ENCODE data around the gene SNAP25.

Gene SNAP25

DNA sequence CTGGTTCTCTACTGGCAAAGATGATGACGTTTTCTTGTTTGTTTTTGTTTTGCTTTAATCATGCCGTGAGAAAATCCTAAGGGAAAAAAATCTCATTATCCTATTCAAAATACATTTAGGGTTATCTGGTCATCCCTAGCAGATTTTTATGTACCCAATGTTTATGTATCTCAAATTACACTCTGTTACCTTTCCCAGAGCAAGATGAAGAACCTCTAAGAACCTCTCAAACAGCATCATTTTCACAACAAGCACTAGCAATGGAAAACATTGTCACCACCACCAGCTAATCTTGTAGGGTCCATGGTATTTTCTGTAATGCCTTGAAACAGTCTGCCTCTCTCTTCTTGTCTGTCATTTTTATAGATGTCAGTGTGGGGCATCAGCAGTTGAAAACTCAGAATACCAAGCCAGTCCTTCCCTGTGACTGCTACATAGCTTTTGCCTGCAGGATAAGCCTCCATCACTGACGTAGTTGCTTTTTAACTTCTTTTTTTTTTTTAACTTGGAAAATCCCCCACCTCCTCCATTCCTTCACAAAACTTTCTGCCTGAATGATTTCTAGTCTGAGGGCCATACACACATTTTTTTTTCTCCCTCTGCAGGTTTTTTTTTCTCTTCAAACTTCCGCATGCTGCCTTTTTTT is 2.4 kb upstream of the SNAP25 start:
- TF ChIP-seq, protein P1, sequence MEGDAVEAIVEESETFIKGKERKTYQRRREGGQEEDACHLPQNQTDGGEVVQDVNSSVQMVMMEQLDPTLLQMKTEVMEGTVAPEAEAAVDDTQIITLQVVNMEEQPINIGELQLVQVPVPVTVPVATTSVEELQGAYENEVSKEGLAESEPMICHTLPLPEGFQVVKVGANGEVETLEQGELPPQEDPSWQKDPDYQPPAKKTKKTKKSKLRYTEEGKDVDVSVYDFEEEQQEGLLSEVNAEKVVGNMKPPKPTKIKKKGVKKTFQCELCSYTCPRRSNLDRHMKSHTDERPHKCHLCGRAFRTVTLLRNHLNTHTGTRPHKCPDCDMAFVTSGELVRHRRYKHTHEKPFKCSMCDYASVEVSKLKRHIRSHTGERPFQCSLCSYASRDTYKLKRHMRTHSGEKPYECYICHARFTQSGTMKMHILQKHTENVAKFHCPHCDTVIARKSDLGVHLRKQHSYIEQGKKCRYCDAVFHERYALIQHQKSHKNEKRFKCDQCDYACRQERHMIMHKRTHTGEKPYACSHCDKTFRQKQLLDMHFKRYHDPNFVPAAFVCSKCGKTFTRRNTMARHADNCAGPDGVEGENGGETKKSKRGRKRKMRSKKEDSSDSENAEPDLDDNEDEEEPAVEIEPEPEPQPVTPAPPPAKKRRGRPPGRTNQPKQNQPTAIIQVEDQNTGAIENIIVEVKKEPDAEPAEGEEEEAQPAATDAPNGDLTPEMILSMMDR (conservative IDR thresholded peaks at IDR 0.05; ENCODE audit: low read depth, low read length) = no peak
- no peak for DNase-seq (ENCODE audit: low read depth)
- peak overlapping the region; percentile 53 for H3K4me3 ChIP-seq (ENCODE audit: low read length)

GRCh38 chr20:10217721-10218410 is 764 bp upstream of the SNAP25 start:
- peak; percentile 81 for DNase-seq (ENCODE audit: low read depth)
- peak overlapping the region; percentile 53 for H3K4me3 ChIP-seq (ENCODE audit: low read length)
- TF ChIP-seq, protein P1 (conservative IDR thresholded peaks at IDR 0.05; ENCODE audit: low read depth, low read length) = no peak

DNA sequence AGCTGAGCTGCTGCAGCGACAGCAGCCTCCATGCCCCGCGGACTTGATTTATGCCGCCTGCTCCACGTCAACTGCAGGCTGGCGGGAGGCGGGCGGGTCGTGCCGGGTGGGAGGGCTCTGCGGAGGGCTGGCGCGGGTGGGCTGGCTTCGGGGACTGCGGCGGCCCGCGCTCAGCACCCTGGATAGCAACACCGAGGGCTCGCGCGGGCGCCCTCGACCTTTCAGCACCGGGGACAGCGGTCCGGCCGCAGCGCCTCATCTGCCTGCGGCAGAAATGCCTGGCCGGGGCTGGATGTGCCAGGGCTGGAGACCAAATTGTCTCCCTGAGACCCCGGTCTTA is 792 bp downstream of the SNAP25 start:
- TF ChIP-seq, protein P1 (conservative IDR thresholded peaks at IDR 0.05; ENCODE audit: low read depth, low read length) = no peak
- H3K4me3 ChIP-seq (ENCODE audit: low read length) = peak overlapping the region; percentile 64
- no peak for DNase-seq (ENCODE audit: low read depth)

GRCh38 chr20:10219993-10220750 is 1.5 kb downstream of the SNAP25 start:
- no peak overlapping the region for H3K4me3 ChIP-seq (ENCODE audit: low read length)
- TF ChIP-seq, protein P1 (conservative IDR thresholded peaks at IDR 0.05; ENCODE audit: low read depth, low read length) = no peak

GRCh38 chr20:10221021-10221420 is 2.4 kb downstream of the SNAP25 start:
- H3K4me3 ChIP-seq (ENCODE audit: low read length) = no peak overlapping the region
- TF ChIP-seq, protein P1 (conservative IDR thresholded peaks at IDR 0.05; ENCODE audit: low read depth, low read length) = no peak
- no peak for DNase-seq (ENCODE audit: low read depth)

More at GRCh38 chr20:10219993-10220750, 1.5 kb downstream of the SNAP25 start:
- no peak for DNase-seq (ENCODE audit: low read depth)

GRCh38 chr20:10225439-10226060 is 6.9 kb downstream of the SNAP25 start:
- TF ChIP-seq, protein P1 (conservative IDR thresholded peaks at IDR 0.05; ENCODE audit: low read depth, low read length) = peak; percentile 55
- DNase-seq (ENCODE audit: low read depth) = no peak
- H3K4me3 ChIP-seq (ENCODE audit: low read length) = no peak overlapping the region
